Cardiac fibroblast (primary cell): ENCODE data around the gene PACRG.

Experiments used
- DNase-seq, 2 donors: peaks; one replicate each; pipeline versions ENCODE4 v3.0.0 to v3.0.0-alpha.2; 2010; ENCODE audit warnings: low read depth in 2 of 2
- H3K4me3 ChIP-seq, 2 donors: replicated peaks in 1 of 2; 1 replicate in 1 of 2; 2 replicates in 1 of 2; pipeline ENCODE4 v1.5.1; 2011; ENCODE audit warnings: low read depth in 2 of 2, low read length in 2 of 2, mild to moderate bottlenecking in 2 of 2, moderate library complexity in 1 of 2
- TF ChIP-seq, protein P1 (sequence below): IDR thresholded peaks from one replicate; pipeline ENCODE4 v1.5.1; 2011; ENCODE audit warnings: low read depth, mild to moderate bottlenecking, low read length, inconsistent platforms

Gene PACRG

DNA sequence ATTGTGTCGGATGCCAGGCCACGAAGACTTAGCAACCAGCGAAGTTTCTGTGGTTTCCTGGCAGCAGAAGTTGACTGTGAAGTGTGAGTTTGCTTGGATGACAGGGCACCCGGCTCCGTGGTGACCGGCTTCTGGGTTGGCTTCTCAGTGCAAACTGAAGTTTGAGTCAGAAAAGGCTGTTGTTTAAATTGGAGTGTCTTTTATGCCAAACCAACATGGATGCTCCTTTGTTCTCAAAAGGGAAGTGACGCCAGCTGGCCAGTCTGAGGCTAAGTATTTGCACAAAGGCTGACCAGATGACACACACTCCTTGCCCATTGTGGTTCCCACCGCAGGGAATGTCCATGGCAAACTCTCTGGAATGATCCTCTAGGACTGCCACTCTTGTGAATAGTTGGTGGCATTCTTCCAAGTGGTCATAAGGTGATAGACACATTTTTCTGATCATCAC lies 521.9 kb downstream of the PACRG start:
- TF ChIP-seq, protein P1, sequence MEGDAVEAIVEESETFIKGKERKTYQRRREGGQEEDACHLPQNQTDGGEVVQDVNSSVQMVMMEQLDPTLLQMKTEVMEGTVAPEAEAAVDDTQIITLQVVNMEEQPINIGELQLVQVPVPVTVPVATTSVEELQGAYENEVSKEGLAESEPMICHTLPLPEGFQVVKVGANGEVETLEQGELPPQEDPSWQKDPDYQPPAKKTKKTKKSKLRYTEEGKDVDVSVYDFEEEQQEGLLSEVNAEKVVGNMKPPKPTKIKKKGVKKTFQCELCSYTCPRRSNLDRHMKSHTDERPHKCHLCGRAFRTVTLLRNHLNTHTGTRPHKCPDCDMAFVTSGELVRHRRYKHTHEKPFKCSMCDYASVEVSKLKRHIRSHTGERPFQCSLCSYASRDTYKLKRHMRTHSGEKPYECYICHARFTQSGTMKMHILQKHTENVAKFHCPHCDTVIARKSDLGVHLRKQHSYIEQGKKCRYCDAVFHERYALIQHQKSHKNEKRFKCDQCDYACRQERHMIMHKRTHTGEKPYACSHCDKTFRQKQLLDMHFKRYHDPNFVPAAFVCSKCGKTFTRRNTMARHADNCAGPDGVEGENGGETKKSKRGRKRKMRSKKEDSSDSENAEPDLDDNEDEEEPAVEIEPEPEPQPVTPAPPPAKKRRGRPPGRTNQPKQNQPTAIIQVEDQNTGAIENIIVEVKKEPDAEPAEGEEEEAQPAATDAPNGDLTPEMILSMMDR, result no peak
- peak in 1 of 2 donors; percentile 63 for DNase-seq
- H3K4me3 ChIP-seq, result no peak overlapping the region

DNA sequence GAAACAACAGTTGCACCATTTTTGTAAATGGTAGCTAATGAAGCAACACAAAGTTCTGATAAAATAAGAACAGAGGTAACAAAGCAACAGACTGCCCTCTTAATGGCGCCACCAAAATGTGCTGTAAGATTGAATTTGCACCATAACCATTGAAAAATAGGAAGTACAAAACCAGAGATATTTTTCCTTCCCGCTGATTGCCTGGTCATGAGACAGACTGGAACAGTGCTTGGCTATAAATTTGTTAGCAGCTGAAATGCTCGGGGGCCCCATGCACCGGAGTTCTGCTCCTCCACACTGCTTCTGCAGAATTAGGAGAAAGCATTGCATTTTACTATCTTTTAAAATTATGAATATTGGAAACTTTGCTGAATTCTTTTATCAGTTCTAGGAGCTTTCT lies 522.3 kb downstream of the PACRG start:
- TF ChIP-seq, protein P1, result no peak
- H3K4me3 ChIP-seq, result no peak overlapping the region
- DNase-seq, result no peak

DNA sequence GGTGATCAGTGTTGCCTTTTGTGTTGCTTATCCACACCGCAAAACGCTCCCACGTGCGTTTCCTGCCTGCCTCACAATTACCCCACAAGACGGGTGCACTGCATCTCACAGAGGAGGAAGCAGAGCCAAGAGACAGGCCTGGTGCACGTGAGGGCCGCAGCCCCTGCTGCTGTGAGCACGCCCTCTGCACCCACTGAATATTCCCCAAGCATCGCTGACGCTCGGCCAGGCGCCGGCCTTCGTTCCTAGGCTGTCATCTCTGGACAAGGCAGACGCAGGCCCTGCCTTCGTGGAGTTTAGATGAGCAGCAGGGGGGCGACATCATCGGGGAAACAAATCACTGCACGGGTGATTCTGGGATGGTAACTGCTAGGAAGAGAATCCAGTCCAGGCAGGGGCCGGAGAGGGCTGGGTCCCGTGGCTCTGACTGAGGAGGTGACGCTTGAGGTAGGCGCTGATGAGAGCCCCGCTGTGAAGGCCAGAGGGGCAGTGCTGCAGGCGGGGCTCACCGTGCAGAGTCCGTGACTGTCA lies 524.4 kb downstream of the PACRG start:
- TF ChIP-seq, protein P1, result no peak
- DNase-seq, result no peak
- H3K4me3 ChIP-seq, result no peak overlapping the region

DNA sequence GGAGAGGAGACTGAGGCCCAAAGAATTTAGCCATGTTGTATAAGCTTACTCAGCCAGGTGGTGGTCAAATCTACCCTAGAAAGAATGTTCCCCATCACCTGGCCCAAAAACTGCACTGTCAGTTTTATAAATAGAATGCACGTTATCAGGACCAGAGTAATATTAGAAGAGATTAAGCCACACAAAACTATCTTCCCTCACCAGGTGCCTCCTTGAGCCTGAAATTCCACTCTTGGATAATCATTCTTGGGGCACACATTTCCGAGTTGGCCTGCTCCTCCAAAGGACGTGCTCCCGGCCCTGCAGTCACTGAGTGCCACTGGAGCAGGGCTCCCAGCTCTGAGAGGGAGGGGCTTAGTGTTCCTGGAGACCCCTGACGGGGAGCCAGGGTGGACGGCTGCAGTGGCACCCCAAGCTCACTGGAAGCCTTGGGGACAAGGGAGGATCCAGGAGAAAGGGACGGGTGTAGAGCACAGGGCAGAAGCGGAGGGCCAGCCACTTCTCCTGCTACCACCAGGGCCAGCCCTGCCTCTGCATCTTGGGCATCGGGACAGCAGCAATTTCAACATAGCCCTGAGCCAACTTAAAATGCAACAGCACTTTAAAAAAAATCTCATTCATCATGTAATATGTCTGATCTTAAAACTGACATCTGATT lies 525.9 kb downstream of the PACRG start:
- no peak for DNase-seq
- TF ChIP-seq, protein P1, result no peak
- no peak overlapping the region for H3K4me3 ChIP-seq

DNA sequence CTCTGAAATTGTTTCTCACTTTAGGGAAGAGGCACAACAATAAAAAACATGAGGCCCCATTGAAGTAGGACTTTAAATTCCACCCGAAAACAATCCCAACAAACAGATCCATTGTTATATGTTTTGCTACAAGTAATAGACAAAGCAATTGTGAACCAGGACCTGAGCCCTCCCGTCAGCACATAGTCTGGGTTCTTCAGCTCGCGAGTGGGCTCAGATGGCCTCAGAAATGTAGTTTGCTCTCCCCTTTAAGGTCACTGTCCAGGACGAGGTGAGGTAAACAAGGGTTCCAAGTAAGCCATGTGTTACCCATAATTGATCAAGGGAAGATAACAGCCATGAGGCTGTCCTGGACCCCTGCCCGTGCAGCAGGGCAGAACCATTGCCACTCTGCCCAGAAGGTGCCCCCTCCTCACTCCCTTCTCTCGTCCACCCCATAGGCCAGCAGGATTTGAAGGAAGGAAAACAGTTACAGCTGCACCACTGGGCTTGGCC lies 526.6 kb downstream of the PACRG start:
- TF ChIP-seq, protein P1, result no peak
- H3K4me3 ChIP-seq, result no peak overlapping the region
- no peak for DNase-seq

DNA sequence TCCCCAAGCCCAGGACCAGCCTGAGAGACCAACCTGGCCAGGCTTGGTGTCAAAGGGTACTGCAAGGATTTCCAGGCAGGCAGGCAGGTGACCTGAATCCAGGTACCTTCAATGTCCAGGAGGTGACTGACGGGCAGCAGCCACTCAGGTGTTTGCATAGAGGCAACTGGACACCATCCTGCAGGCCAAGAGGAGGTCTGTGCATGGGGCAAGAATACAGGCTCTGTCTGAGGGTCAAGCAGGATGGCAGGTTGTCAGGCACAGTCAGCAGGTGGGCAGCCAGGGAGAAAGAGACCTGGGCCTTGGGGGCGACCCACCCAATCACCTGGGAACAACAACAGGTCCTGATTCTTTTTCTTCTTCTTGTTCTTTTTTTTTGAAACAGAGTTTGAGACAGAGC lies 527.5 kb downstream of the PACRG start:
- TF ChIP-seq, protein P1, result no peak
- no peak overlapping the region for H3K4me3 ChIP-seq
- no peak for DNase-seq
